ENCODE data around the gene PPFIBP2.

PPFIBP2 gene

DNA sequence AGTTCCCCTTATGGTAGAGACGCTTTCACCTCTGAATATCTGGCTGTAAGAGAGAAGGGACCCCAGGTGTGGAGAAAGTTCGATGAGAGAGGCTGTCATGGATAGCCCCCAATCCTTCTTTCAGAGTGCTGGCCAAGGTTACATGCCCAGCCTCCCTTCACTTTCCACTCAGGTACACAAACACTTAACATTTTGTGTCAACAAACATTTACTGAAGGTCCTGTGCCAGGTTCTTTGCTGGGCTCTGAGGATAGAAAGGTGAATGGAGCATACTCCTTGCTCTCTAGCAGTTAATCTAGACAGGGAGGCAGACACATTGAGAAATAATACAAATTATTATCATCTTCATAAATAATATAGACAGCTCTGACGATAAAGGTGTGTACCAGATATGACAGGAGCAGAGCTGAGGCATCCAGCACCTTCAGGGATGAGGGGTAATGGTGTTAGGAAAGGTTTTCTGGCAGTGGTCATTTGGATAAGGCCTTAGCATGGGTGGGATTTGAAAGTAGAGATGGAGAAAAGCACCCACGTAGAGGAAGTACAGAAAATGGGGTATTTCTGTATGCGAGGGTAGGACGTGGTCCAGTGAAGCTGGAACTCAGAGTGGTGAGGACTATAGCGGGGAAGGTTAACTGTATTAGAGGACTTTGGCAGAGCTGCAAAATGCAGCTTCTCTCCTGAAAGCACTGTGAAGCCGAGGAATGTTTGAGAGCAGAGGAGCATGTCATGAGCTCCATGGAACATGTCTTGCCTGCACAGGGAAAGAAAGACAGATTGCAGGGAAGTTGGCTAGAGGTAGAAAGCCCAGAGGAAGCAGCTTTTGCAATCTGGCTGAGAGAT, 19.6 kb downstream of the PPFIBP2 start:
- ATAC-seq (ENCODE audit: low read depth) = no peak
- no peaks in the 10 kb centered on the region for H3K36me3 ChIP-seq (ENCODE audit: low read depth)

DNA sequence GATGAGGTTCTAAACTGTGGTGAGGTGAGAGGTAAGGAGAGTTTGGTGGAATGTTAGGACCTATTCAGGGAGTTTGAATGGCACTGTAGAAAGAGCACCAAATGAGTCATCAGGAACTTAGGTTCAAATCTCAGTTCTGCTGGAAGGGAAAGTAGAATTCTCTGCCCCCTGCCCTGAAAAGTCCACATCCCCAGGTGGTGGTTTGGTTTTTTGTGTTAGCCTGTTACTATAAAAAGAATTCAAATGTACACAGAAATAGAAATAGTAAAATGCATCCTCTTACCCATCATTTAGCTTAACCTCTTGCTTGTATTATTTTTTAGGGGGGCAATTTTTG, 20.2 kb downstream of the PPFIBP2 start:
- H3K4me1 ChIP-seq (ENCODE audit: insufficient read depth, poor library complexity, severe bottlenecking) = no peaks in the 10 kb centered on the region
- no peak overlapping the region for H3K27ac ChIP-seq (ENCODE audit: poor library complexity, severe bottlenecking)
- TF ChIP-seq, protein P1, sequence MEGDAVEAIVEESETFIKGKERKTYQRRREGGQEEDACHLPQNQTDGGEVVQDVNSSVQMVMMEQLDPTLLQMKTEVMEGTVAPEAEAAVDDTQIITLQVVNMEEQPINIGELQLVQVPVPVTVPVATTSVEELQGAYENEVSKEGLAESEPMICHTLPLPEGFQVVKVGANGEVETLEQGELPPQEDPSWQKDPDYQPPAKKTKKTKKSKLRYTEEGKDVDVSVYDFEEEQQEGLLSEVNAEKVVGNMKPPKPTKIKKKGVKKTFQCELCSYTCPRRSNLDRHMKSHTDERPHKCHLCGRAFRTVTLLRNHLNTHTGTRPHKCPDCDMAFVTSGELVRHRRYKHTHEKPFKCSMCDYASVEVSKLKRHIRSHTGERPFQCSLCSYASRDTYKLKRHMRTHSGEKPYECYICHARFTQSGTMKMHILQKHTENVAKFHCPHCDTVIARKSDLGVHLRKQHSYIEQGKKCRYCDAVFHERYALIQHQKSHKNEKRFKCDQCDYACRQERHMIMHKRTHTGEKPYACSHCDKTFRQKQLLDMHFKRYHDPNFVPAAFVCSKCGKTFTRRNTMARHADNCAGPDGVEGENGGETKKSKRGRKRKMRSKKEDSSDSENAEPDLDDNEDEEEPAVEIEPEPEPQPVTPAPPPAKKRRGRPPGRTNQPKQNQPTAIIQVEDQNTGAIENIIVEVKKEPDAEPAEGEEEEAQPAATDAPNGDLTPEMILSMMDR (IDR thresholded peaks at IDR 0.05; ENCODE audit: poor library complexity, severe bottlenecking) = no peak
- H3K36me3 ChIP-seq (ENCODE audit: low read depth) = no peaks in the 10 kb centered on the region
- H3K9me3 ChIP-seq (ENCODE audit: severe bottlenecking) = no peaks in the 10 kb centered on the region
- no peak overlapping the region for H3K4me3 ChIP-seq (ENCODE audit: severe bottlenecking)
- no peaks in the 10 kb centered on the region for H3K27me3 ChIP-seq (ENCODE audit: insufficient read depth, poor library complexity, severe bottlenecking)
- no peak for DNase-seq (ENCODE audit: low spot score)
- ATAC-seq (ENCODE audit: low read depth) = no peak

More for the DNA sequence above, 19.6 kb downstream of the PPFIBP2 start:
- Histone ChIP-seq H3K27me3 (ENCODE audit: insufficient read depth, poor library complexity, severe bottlenecking) (no peaks in the 10 kb centered on the region), H3K4me1 (ENCODE audit: insufficient read depth, poor library complexity, severe bottlenecking) (no peaks in the 10 kb centered on the region), H3K4me3 (ENCODE audit: severe bottlenecking) (no peak overlapping the region), H3K27ac (ENCODE audit: poor library complexity, severe bottlenecking) (no peak overlapping the region), H3K9me3 (ENCODE audit: severe bottlenecking) (no peaks in the 10 kb centered on the region)
- DNase-seq (ENCODE audit: low spot score) = no peak
- TF ChIP-seq, protein P1 (IDR thresholded peaks at IDR 0.05; ENCODE audit: poor library complexity, severe bottlenecking) = no peak

DNA sequence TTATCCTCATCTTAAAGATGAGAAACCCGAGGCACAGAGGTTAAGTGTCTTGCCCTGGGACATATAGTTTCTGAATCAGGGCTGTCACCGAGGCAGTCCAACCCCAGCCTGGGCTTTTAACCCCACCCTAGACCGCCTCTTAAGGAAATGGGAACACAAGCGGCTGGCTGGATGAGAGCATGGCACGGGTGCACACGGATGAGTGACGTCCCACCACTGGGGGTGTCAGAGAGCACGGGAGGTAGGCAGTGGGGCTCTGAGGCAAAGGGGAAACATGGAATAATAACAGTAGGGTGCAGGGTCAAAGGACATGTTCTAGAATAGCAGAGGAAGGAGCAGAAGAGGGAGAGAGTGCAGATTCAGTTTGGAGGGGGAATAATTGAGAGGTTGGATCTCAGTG, 22.3 kb downstream of the PPFIBP2 start:
- Histone ChIP-seq H3K27me3 (ENCODE audit: insufficient read depth, poor library complexity, severe bottlenecking) (no peaks in the 10 kb centered on the region), H3K27ac (ENCODE audit: poor library complexity, severe bottlenecking) (no peak overlapping the region), H3K36me3 (ENCODE audit: low read depth) (no peaks in the 10 kb centered on the region), H3K4me1 (ENCODE audit: insufficient read depth, poor library complexity, severe bottlenecking) (no peaks in the 10 kb centered on the region), H3K4me3 (ENCODE audit: severe bottlenecking) (no peak overlapping the region), H3K9me3 (ENCODE audit: severe bottlenecking) (no peaks in the 10 kb centered on the region)
- TF ChIP-seq, protein P1 (IDR thresholded peaks at IDR 0.05; ENCODE audit: poor library complexity, severe bottlenecking) = no peak
- DNase-seq (ENCODE audit: low spot score) (no peak), ATAC-seq (ENCODE audit: low read depth) (no peak)

DNA sequence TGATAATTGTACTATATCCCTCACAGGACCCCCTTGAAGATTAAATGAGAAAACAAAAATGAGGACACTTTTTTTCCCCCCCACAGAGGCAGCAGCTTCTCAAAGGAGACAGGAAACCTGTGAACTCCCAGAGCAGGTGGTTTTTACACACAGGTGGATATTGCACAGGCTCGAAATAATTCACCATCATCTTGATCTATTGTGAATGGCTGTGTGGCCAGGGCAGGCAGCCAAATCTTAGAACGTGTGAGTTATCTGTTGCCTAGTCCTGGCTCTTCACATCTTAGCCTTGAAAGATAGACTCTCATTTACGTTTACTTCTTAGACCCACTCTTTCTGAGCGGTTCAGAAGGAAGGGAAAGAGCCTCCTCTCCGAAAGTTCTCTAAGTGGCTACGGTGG, 23.5 kb downstream of the PPFIBP2 start:
- H3K4me3 ChIP-seq (ENCODE audit: severe bottlenecking) = no peak overlapping the region
- no peaks in the 10 kb centered on the region for H3K9me3 ChIP-seq (ENCODE audit: severe bottlenecking)
- H3K4me1 ChIP-seq (ENCODE audit: insufficient read depth, poor library complexity, severe bottlenecking) = no peaks in the 10 kb centered on the region
- DNase-seq (ENCODE audit: low spot score) (no peak), ATAC-seq (ENCODE audit: low read depth) (no peak)
- H3K27ac ChIP-seq (ENCODE audit: poor library complexity, severe bottlenecking) = no peak overlapping the region
- TF ChIP-seq, protein P1 (IDR thresholded peaks at IDR 0.05; ENCODE audit: poor library complexity, severe bottlenecking) = no peak
- no peaks in the 10 kb centered on the region for H3K27me3 ChIP-seq (ENCODE audit: insufficient read depth, poor library complexity, severe bottlenecking)
- H3K36me3 ChIP-seq (ENCODE audit: low read depth) = no peaks in the 10 kb centered on the region

DNA sequence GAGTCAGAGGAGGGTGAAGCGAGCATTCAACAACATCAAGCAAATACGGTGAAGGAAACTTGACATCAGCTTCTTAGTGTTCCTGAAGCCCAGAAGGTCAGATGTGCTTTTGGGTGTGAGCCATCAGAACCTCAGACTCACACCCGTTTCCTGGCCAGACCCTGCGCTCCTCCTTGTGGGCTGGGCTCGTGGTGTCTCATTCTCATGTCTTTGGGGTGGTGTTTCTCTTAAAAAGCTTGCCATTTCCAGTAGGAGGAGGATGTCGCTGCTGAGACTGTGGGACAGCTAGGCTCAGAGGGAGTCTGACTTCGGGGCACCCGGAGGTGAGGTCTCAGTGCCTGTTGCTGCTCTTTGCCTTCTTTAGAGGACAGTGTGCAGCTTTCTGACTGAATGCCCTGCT, 24.2 kb downstream of the PPFIBP2 start:
- Histone ChIP-seq H3K36me3 (ENCODE audit: low read depth) (no peaks in the 10 kb centered on the region), H3K27ac (ENCODE audit: poor library complexity, severe bottlenecking) (no peak overlapping the region), H3K4me1 (ENCODE audit: insufficient read depth, poor library complexity, severe bottlenecking) (no peaks in the 10 kb centered on the region), H3K9me3 (ENCODE audit: severe bottlenecking) (no peaks in the 10 kb centered on the region), H3K27me3 (ENCODE audit: insufficient read depth, poor library complexity, severe bottlenecking) (no peaks in the 10 kb centered on the region), H3K4me3 (ENCODE audit: severe bottlenecking) (no peak overlapping the region)
- ATAC-seq (ENCODE audit: low read depth) (no peak), DNase-seq (ENCODE audit: low spot score) (no peak)
- TF ChIP-seq, protein P1 (IDR thresholded peaks at IDR 0.05; ENCODE audit: poor library complexity, severe bottlenecking) = no peak

Data from RWPE2 (cell line).